ENCODE results near the gene METTL25. TPM values are rescaled to one million over a fixed set of nuclear protein-coding genes. Genes with fewer than 3 reads are reported as not detected.

Gene METTL25
- total RNA-seq, 1 experiment from 2014 or later = 11.6 TPM

DNA sequence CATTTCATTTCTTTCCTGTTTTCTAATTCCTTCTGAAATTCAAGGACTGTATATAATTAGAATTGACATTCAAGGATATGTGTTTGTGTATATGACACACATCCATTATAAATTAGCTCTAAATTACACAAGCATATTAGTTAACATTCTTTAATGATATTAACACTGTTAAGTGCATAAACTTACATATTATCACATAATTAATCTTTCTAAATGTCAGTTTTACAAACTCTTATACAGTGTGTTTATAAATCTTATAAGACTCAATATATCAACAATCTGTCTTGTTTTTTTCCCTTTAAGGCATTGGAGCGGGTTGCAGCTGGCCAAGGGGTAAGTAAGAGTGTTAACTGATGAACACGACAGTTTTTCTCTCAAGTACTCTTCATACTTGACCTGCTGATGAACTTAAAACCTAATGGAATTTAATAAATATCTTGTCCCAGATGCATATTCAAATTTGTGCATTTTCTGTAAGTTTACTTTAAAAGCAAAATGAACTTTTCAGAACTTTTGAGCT is 76.1 kb downstream of the METTL25 start:
- Histone ChIP-seq H3K79me1 (ENCODE audit: insufficient read depth, low read depth, low read length, poor library complexity, severe bottlenecking) (no peaks in the 10 kb centered on the region), H3K9ac (ENCODE audit: extremely low read depth, insufficient read length, low read length) (no peak overlapping the region), H2BK20ac (ENCODE audit: low read depth, low read length, poor library complexity, severe bottlenecking) (no peak overlapping the region), H2AK5ac (ENCODE audit: insufficient read length, low read length) (no peak overlapping the region), H4K5ac (ENCODE audit: insufficient read length, low read depth, low read length) (no peak overlapping the region), H2BK12ac (ENCODE audit: insufficient read length, low read depth, low read length) (no peak overlapping the region), H4K8ac (replicated peaks; ENCODE audit: insufficient read length, low read depth, low read length) (no peak overlapping the region), H3K9me3 (ENCODE audit: control insufficient read depth, low read depth, low read length) (no peaks in the 10 kb centered on the region), H3K27me3 (ENCODE audit: insufficient read depth, low read length) (no peaks in the 10 kb centered on the region), H3K4me1 (ENCODE audit: insufficient read depth, low read length) (no peaks in the 10 kb centered on the region), H3K27ac (ENCODE audit: insufficient read length, low read depth, low read length) (no peak overlapping the region), H3K23me2 (ENCODE audit: insufficient read length, low read depth, low read length, poor library complexity, severe bottlenecking) (no peaks in the 10 kb centered on the region), H3K14ac (ENCODE audit: insufficient read depth, low read length) (no peak overlapping the region), H3K56ac (ENCODE audit: insufficient read length, low read depth, low read length) (no peak overlapping the region), H3K23ac (ENCODE audit: insufficient read length, low read depth, low read length) (no peak overlapping the region), H4K91ac (ENCODE audit: insufficient read length, low read depth, low read length) (no peak overlapping the region), H3K4ac (ENCODE audit: low read depth, low read length) (no peak overlapping the region), H2AFZ (ENCODE audit: low read length) (no peak overlapping the region), H4K20me1 (ENCODE audit: control insufficient read depth, insufficient read depth, insufficient read length) (no peaks in the 10 kb centered on the region), H3K18ac (ENCODE audit: insufficient read length, low read depth, low read length) (no peak overlapping the region), H2BK5ac (ENCODE audit: insufficient read length, low read length) (no peak overlapping the region), H2BK120ac (ENCODE audit: low read depth, low read length, poor library complexity, severe bottlenecking) (no peak overlapping the region), H2BK15ac (ENCODE audit: low read depth, low read length) (no peak overlapping the region), H3K4me2 (ENCODE audit: insufficient read depth, insufficient read length, low read length) (no peak overlapping the region), H3K79me2 (ENCODE audit: insufficient read depth, low read length) (no peaks in the 10 kb centered on the region), H3T11ph (ENCODE audit: low read length) (no peak overlapping the region)
- Mint-ChIP-seq H3K27ac (no peak overlapping the region), H3K27me3 (ENCODE audit: low read depth) (no peaks in the 10 kb centered on the region), H3K9me3 (no peaks in the 10 kb centered on the region), H3K4me3 (no peak overlapping the region), H3K36me3 (ENCODE audit: insufficient read depth in 1 of 3, low read depth in 3 of 3) (no peaks in the 10 kb centered on the region), H3K4me1 (no peaks in the 10 kb centered on the region)
- WGBS (ENCODE audit: extremely low coverage, insufficient read length, low lambda C conversion rate) = no CpG with 5 or more reads among the region's 2 CpGs
- no peak for DNase-seq
- TF ChIP-seq, protein P1, sequence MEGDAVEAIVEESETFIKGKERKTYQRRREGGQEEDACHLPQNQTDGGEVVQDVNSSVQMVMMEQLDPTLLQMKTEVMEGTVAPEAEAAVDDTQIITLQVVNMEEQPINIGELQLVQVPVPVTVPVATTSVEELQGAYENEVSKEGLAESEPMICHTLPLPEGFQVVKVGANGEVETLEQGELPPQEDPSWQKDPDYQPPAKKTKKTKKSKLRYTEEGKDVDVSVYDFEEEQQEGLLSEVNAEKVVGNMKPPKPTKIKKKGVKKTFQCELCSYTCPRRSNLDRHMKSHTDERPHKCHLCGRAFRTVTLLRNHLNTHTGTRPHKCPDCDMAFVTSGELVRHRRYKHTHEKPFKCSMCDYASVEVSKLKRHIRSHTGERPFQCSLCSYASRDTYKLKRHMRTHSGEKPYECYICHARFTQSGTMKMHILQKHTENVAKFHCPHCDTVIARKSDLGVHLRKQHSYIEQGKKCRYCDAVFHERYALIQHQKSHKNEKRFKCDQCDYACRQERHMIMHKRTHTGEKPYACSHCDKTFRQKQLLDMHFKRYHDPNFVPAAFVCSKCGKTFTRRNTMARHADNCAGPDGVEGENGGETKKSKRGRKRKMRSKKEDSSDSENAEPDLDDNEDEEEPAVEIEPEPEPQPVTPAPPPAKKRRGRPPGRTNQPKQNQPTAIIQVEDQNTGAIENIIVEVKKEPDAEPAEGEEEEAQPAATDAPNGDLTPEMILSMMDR (conservative IDR thresholded peaks at IDR 0.05) = no peak
